GM18519 (cell line): Measurements from ENCODE around the gene LRRC23.
A peak's percentile ranks its signal among the peaks of the same experiment; 100 is the strongest.
"Not testable (repeated sequence)": the region's sequence is repeated elsewhere in the genome, so short reads cannot be mapped to it uniquely, and the experiment has no call there.

ENCODE experiments used
- ATAC-seq: cut with Tn5 transposase; IDR thresholded peaks from one replicate; pipeline ENCODE4 v1.9.1; 2021; ENCODE audit warnings: mild to moderate bottlenecking, moderate library complexity; ENCODE audit not compliant: unreplicated experiment, low FRiP score

LRRC23 gene

GRCh38 chr12:6904280-6905276 is at the start of gene LRRC23:
TSS of gene LRRC23 (plus strand) at chr12:6904822. CDS start at chr12:6905634, 812 bp downstream.
- peak; percentile 71 for ATAC-seq

GRCh38 chr12:6855322-6855721 is 49.3 kb upstream of the LRRC23 start:
- no peak for ATAC-seq

DNA sequence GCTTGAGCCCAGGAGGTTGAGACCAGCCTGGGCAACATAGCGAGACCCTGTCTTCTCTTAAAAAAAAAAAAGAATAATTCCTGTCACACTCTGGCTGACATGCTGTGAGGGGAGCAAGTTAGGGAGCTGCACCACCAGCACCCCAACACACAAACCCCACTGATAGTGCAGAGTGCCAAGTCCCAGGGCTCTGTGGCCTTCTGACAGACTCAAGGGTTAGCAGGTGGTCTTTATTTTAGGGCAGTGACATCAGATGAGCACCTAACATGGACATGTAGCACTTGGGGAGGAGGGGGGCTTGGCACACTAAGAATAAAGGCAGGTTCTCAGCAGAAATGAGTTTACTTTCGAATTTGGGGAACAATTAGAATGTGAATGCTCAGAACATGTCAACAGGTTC is 45.8 kb upstream of the LRRC23 start:
- no peak for ATAC-seq

GRCh38 chr12:6860116-6860515 is 44.5 kb upstream of the LRRC23 start:
- no peak for ATAC-seq

DNA sequence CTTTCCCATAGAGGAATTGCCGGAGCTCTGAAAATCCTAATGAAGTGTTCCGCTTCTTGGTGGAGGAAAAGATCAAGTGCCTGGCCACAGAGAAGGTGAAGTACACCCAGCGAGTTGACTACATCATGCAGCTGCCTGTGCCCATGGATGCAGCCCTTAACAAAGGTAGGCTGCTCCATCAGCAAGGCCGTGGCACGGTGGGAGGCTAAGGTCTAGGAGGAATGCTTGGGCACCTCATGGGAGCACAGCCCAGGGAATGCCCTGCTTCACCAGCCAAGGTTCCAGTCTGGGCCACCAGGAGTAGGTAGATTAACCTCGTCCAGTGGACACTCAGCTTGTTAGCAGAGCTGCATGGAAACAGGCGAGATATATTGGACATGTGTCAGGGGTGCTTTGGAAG is 43.7 kb upstream of the LRRC23 start:
- ATAC-seq, result no peak

- ATAC-seq, result no peak
Measured at GRCh38 chr12:6861391-6861790, 43.2 kb upstream of the LRRC23 start.

DNA sequence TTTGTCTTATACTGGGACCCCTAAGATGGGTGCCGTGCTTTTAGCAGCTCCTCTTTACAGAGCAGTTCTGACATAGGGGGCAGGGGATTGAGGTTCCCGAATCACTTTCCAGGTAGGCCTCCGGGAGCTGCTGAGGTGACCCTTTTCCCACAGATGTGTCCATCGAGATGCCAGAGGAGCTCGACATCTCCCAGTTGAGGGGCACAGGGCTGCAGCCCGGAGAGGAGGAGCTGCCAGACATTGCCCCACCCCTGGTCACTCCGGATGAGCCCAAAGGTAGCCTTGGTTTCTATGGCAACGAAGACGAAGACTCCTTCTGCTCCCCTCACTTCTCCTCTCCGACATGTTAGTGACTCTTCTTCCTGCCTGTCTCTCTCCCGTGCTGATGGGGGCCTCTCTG is 41.6 kb upstream of the LRRC23 start:
- no peak for ATAC-seq

DNA sequence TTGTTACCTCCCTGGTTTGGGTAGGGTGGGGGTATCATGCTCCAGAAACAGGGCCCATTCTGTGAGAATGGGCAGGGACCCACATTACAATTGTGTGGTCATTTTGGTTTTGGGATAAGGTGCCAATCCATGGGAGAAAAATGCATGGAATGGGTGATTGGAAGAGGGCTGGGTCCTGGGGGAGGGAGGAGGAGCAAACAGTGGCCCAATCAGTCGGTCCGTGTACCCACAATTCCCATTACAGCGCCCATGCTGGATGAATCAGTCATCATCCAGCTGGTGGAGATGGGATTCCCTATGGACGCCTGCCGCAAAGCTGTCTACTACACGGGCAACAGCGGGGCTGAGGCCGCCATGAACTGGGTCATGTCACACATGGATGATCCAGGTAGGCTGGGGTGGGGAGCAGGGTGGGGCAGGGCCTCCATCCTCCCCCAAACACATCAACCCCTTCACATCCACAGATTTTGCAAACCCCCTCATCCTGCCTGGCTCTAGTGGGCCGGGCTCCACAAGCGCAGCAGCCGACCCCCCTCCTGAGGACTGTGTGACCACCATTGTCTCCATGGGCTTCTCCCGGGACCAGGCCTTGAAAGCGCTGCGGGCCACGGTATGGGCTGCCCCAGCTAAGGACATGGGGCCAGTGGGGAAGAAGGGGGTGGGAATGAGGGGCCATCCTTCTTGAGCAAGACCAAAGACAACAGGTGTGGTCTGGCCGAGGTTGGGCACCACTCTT is 40.9 kb upstream of the LRRC23 start:
- ATAC-seq, result no peak

DNA sequence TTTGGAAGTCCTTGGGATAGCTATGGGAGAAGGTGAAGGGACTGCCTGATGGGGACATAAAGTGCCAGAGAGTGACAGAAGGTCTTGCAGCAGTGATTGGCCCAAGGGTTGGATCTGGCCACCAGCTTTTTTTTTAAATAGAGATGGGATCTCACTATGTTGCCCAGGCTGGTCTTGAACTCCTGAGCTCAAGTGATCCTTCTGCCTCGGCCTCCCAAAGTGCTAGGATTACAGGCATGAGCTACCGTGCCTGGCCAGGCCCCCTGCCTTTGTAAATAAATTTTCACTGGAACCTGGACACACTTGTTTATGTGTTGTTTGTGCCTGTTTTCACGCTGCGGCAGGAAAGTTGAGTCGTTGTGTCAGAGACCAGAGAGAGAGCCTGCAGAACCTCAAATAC is 39.3 kb upstream of the LRRC23 start:
- not testable (repeated sequence) for ATAC-seq

GRCh38 chr12:6866163-6866919 is 38.3 kb upstream of the LRRC23 start:
- ATAC-seq, result no peak

DNA sequence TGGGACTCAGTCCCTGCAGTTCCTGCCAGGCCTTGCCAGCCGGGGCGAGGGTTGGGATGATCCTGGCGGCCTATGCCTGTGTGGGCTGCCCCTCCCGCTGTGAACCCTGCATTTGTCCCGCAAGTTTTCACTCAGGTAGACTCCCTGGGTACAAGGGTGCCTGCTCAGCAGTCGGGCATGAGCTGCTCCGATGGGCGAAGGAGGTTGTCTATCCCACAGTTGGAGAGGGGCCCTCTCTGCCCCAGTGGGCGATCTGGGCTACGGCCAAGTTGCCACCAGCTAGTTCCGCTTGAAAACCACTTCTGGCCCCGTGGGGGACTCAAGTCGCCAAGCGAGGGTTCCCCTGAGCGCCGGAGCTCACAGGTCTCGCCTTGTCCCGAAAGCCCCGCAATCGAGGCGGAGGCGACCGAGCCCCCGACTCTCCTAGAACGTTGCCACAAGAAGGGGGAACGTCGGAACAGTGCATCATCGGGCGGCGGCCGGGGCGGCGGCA is 37.7 kb upstream of the LRRC23 start:
- ATAC-seq, result no peak

GRCh38 chr12:6867413-6868210 is 37.0 kb upstream of the LRRC23 start, which contains the start of gene TPI1:
TSS of gene TPI1 (plus strand) at chr12:6867531. CDS start at chr12:6867567, 36 bp downstream.
- ATAC-seq, result peak; percentile 28

- no peak for ATAC-seq
Measured at GRCh38 chr12:6868211-6869048, 36.2 kb upstream of the LRRC23 start.

GRCh38 chr12:6869049-6870021 is 35.3 kb upstream of the LRRC23 start:
- ATAC-seq, result no peak

- not testable (repeated sequence) for ATAC-seq
Measured at GRCh38 chr12:6870304-6870703, 34.3 kb upstream of the LRRC23 start.

- no peak for ATAC-seq
Measured at GRCh38 chr12:6871052-6871957, 33.3 kb upstream of the LRRC23 start.
